Right lobe of liver (tissue), 6 donors: ENCODE data around the gene REXO1. TPM values are rescaled to one million over a fixed set of nuclear protein-coding genes. Genes with fewer than 3 reads are reported as not detected.

Source experiments
- ATAC-seq, 4 donors: fragments of 200-7000 bp; cut with Tn5 transposase; one replicate each; pipeline ENCODE4 v1.9.1; 2020; ENCODE audit warnings: mild to moderate bottlenecking in 4 of 4, moderate library complexity in 4 of 4
- DNase-seq, 3 donors: peaks; one replicate each; pipeline ENCODE4 v3.0.0-alpha.2; 2020
- H3K27ac ChIP-seq, 3 donors: fragments of 200-600 bp; one replicate each; pipeline ENCODE4 v1.8.0; 2022
- H3K27me3 ChIP-seq, 2 donors: fragments of 200-600 bp; one replicate each; pipeline ENCODE4 v1.8.0; 2022
- H3K36me3 ChIP-seq, 4 donors: fragments of 200-600 bp; sonication (generic) in 1 of 4; one replicate each; pipeline versions ENCODE4 v1.5.1 to v1.8.0; 2017 to 2022; ENCODE audit warnings: control low read depth in 1 of 4
- H3K4me1 ChIP-seq, 4 donors: fragments of 200-600 bp; sonication (generic) in 1 of 4; one replicate each; pipeline versions ENCODE4 v1.5.1 to v1.8.0; 2017 to 2022; ENCODE audit warnings: control low read depth in 1 of 4
- H3K4me3 ChIP-seq, 3 donors: fragments of 200-600 bp; one replicate each; pipeline ENCODE4 v1.8.0; 2022
- H3K9me3 ChIP-seq, 4 donors: fragments of 200-600 bp; sonication (generic) in 1 of 4; one replicate each; pipeline versions ENCODE4 v1.5.1 to v1.8.0; 2017 to 2022; ENCODE audit warnings: control low read depth in 1 of 4
- CTCF ChIP-seq, 4 donors: fragments of 200-600 bp in 3 of 4; fragments of 450-650 bp in 1 of 4; IDR thresholded peaks; one replicate each; pipeline versions ENCODE4 v1.5.1 to v1.8.0; 2016 to 2022; ENCODE audit warnings: antibody characterized with exemption in 4 of 4, mild to moderate bottlenecking in 2 of 4
- POLR2A ChIP-seq: fragments of 450-650 bp; IDR thresholded peaks from one replicate; pipeline ENCODE4 v1.6.1; 2017; ENCODE audit warnings: antibody characterized with exemption, mild to moderate bottlenecking
- WGBS: methylation state at CpG from one replicate; pipeline ENCODE4 v1.1.6; 2018; ENCODE audit warnings: low coverage, low lambda C conversion rate; ENCODE audit not compliant: insufficient coverage; ENCODE audit errors: missing lambda C conversion rate; 5-methylcytosine and 5-hydroxymethylcytosine counted together
- intact Hi-C, 2 donors: fragments of 100-400 bp; cut with DNase I; formaldehyde crosslinking; loops; one replicate each; pipeline versions ENCODE4 v1.11.2 to v1.14.1; 2022
- total RNA-seq, 6 experiments: library from RNA; depleted of rRNA in 2 of 6; stranded (reverse); fragments of >200 nt in 2 of 6; fragmentation: NEBNext Ultra II Directional in 3 of 6; extraction: Animal tissue kit (Norgen Biotek cat#: 25700) in 3 of 6; gene quantifications; one replicate each; pipeline versions ENCODE4 v1.1.0 to v1.2.4, GENCODE V29; 2016 to 2023
- donor health status: DM: no; HTN: yes; CAD: no.
- donor health status: DM: no; HTN: no; CAD: no.
- donor health status: DM: no; HTN: no; CAD: no.
- donor health status: DM: no; HTN: yes; CAD: no.
- donor health status: DM: no; HTN: yes; CAD: no.

Gene REXO1
- total RNA-seq, 6 experiments from 2014 or later, result 8.0 to 17.7 (median 12.6) TPM

GRCh38 chr19:1827566-1828278 lies 20.6 kb downstream of the REXO1 start:
- Histone ChIP-seq H3K27ac (no peak overlapping the region), H3K9me3 (no peaks in the 10 kb centered on the region), H3K4me1 (peaks cover 0 to 41% (median 7%) of the 10 kb centered on the region in 4 donors), H3K4me3 (no peak overlapping the region), H3K36me3 (peaks cover 0 to 14% (median under 1%) of the 10 kb centered on the region in 4 donors), H3K27me3 (no peaks in the 10 kb centered on the region)
- DNase-seq, result no peak
- WGBS, result 94% methylated on average over 12 of the region's 41 CpGs
- intact Hi-C loops, result no loop called here
- ATAC-seq, result no peak
- no peak for TF ChIP-seq POLR2A
- TF ChIP-seq CTCF (IDR thresholded peaks at IDR 0.05), result no peak

- intact Hi-C loops, result no loop called here
- TF ChIP-seq CTCF (IDR thresholded peaks at IDR 0.05) (no peak), POLR2A (no peak)
- peak overlapping the region in 1 of 3 donors; percentile 55 for H3K27ac ChIP-seq
- peak; percentile 54 to 81 (median 75) for DNase-seq
- H3K4me1 ChIP-seq, result peaks cover 0 to 36% (median 6%) of the 10 kb centered on the region in 4 donors
- no peaks in the 10 kb centered on the region for H3K9me3 ChIP-seq
- no peaks in the 10 kb centered on the region for H3K27me3 ChIP-seq
- peak overlapping the region in 1 of 3 donors; percentile 13 for H3K4me3 ChIP-seq
- 52% methylated on average over 12 of the region's 63 CpGs for WGBS
- peaks cover 0 to 16% (median under 1%) of the 10 kb centered on the region in 4 donors for H3K36me3 ChIP-seq
- ATAC-seq, result peak; percentile 58 to 71 (median 68)
Measured at GRCh38 chr19:1826557-1827521, 21.4 kb downstream of the REXO1 start.

DNA sequence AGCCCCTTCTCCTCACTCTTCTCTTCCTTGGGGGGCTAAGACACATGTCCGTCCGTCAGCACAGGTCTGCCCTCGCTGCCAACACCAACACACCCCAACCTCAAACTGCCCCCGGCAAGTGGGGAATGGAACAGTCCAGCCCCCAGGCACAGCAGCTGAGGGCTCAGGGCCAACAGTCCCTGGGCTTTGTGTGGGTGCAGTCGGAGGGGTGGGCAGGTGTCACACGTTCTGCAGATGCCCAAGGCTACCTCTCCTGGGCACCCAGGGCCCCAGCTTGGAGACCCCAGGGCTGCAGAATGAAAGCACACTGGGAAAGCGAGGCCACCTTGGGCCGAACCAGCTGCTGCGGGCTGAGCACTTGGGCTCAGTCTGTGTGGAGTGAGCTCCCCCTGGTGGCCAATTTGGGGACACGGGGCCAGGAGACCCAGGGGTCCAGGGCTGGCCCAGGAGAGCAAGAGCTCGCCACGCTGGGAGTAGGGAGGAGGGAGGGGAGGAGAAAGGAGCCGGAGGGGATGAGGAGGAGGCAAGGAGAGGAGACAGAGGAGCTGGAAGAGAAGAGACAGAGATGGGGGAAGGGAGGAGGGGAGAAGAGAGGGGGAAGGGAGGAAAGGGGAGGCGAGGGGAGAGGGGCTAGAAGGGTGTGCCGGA lies 22.2 kb downstream of the REXO1 start:
- peaks cover 0 to 36% (median 6%) of the 10 kb centered on the region in 4 donors for H3K4me1 ChIP-seq
- ATAC-seq, result peak; percentile 73 to 82 (median 78)
- no peaks in the 10 kb centered on the region for H3K9me3 ChIP-seq
- peaks cover 0 to 21% (median under 1%) of the 10 kb centered on the region in 4 donors for H3K36me3 ChIP-seq
- WGBS, result 23% methylated on average over 13 of the region's 15 CpGs
- peak; percentile 78 to 83 (median 81) for DNase-seq
- no peaks in the 10 kb centered on the region for H3K27me3 ChIP-seq
- intact Hi-C loops, result no loop called here
- no peak overlapping the region for H3K27ac ChIP-seq
- H3K4me3 ChIP-seq, result no peak overlapping the region
- no peak for TF ChIP-seq POLR2A
- TF ChIP-seq CTCF (IDR thresholded peaks at IDR 0.05), result peak; percentile 86 to 90 (median 86)

DNA sequence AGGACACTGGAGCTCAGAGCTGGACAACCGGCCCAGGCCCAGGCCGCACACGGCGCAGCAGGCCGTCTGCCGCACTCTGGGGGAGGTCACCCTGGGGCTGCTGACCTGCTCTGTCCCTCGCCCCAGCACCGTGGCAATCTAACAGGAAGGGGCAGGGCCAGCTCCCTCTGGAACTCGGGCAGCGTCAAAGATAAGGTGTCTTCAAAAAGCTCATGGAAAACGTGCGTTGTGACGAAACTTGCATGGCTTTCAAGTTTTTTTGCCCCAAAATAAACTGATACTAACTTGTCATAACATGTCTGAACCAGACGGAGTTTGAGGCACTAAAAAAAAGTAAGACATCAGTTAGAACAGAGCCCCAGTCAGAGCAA lies 24.0 kb downstream of the REXO1 start:
- ATAC-seq (no peak), DNase-seq (no peak)
- Histone ChIP-seq H3K27me3 (no peaks in the 10 kb centered on the region), H3K4me3 (no peak overlapping the region), H3K36me3 (peaks cover 0 to 37% (median 13%) of the 10 kb centered on the region in 4 donors), H3K27ac (no peak overlapping the region), H3K4me1 (peaks cover 0 to 24% (median 6%) of the 10 kb centered on the region in 4 donors), H3K9me3 (no peaks in the 10 kb centered on the region)
- intact Hi-C loops, result no loop called here
- TF ChIP-seq POLR2A (no peak), CTCF (IDR thresholded peaks at IDR 0.05) (no peak)
- 44% methylated on average over 7 of the region's 14 CpGs for WGBS
